ENCODE results near the gene CFAP410. TPM values are rescaled to one million over a fixed set of nuclear protein-coding genes. Genes with fewer than 3 reads are reported as not detected.
A peak's percentile ranks its signal among the peaks of the same experiment; 100 is the strongest.
"Not testable (repeated sequence)": the region's sequence is repeated elsewhere in the genome, so short reads cannot be mapped to it uniquely, and the experiment has no call there.

The CFAP410 gene
- total RNA-seq, 1 experiment from 2014 or later, result 15.7 TPM

DNA sequence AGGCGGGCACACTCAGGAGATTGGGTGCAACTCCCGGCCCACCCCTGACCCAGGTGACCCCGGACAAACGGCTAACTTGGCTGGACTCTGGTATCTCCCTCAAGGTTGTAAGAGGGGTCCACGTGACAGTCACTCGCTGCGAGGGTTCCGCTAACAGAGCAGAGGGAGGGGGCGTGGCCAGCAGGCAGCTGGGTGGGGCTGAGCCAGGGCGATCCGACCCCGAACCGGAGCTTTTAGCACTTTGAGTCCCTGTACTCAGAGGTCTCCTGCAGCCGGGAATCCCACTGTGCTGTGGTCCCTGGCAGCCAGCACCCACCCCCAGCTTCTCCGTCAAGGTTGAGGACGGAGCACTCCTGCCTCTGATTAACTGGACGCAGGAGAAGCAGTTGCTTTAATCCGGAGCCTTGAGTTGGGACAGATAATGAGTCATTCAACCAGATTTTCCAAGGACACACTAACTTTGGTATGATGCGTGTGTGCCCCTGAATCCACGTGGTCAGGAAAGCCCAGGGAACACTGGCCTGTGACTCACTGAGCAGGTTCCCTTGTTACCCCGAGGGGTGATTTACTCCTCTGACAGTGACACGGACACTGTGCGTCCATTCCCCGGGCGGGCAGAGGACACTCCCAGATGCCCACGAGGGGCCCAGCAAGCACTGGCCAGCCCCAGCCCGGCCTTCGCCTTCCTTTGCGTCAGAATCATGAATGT lies 31.0 kb upstream of the CFAP410 start:
- peak; percentile 53 for DNase-seq (ENCODE audit: low read depth)

DNA sequence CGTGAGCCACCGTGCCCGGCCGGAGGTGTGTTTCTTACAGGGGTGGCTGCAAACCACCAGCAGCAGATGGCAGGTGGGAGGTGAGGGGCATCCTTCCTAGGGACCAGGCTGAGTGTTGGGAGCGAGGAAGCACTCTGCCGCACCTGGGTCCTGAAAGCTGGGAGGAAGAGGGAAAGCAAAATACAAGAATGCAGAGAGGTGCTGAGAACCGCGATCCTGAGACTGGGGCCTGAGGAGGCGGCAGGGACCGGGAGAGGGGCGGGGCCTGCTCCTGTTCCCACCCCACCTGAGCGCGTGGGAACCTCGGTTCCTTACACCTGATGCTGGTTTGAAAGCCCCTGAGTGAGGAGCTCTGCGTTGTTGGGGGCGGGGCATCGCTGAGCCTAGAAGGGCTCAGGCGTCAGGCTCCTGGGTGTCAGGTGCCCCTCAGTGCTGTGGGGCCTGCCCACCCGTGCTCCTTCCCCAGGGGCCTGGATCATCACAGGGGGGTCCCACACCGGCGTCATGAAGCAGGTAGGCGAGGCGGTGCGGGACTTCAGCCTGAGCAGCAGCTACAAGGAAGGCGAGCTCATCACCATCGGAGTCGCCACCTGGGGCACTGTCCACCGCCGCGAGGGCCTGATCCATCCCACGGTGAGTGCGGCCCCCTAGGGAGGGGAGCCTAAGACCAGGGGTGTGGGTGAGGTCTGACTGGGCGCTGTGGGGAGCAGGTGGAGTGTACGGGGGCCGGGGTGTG lies 29.7 kb upstream of the CFAP410 start:
- DNase-seq (ENCODE audit: low read depth), result no peak

DNA sequence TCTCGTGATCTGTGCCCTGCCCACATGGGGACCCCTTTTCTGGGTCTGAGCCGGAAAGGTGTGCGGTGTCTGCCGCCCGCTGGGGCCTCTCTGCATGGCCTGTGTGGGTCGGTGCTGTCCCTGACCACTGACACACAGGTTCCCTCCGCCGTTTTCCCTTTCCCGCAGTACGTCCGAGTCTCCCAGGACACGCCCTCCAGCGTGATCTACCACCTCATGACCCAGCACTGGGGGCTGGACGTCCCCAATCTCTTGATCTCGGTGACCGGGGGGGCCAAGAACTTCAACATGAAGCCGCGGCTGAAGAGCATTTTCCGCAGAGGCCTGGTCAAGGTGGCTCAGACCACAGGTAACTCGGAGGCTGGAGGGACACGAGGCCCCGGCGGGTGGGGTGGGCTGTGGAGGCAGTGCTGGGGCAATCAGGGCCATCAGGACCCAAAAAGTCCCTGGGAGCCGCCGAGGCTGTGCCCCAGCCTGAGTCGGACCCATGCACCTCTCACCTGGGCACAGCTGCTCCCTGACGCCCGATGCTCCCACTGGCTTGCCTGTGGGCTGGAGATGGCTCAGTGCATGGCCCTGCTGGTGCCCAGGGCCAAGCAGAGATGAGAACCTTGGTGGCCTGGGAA lies 27.5 kb upstream of the CFAP410 start:
- no peak for DNase-seq (ENCODE audit: low read depth)

GRCh38 chr21:44365967-44366585 lies 26.9 kb upstream of the CFAP410 start:
- no peak for DNase-seq (ENCODE audit: low read depth)

GRCh38 chr21:44365251-44365966 lies 26.2 kb upstream of the CFAP410 start:
- no peak for DNase-seq (ENCODE audit: low read depth)

DNA sequence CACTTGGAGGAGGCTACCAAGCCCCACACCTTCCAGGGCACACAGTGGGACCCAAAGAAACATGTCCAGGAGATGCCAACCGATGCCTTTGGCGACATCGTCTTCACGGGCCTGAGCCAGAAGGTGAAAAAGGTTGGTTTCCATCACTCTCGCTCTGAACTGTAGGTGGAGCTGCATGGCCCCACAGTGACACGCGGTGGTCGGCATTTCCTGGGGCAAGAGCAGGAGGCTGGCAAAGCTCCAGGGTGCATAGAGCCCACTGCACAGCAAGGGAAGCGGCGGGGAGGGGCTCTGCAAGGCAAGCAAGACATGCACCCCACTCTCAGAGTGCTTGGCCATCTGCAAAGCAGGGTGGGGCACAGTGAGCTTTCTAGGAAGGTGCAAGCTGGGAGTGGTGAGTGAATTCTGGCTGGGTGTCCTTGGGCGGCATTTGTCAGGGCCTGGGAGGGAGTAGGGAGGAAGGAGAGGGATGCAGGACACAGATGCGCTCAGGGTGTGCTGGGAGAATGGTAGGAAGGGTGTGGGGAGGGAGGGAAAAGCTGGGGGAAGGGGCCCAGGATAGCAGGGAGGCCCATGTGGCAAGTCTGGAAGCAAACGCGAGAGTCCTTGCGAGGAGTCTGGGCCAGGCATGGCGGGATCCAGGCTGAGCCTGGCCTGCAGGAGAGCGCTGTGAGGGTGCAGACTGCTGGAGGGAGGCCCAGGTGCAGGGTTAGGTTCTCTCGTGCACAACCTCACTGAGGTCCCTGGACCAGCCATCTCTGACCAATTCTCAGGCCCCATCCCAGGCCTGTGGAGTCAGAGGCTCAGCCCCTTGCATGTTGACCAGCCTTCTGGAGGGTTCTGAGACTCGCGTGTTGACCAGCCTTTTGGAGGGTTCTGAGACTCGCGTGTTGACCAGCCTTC lies 25.2 kb upstream of the CFAP410 start:
- no peak for DNase-seq (ENCODE audit: low read depth)

DNA sequence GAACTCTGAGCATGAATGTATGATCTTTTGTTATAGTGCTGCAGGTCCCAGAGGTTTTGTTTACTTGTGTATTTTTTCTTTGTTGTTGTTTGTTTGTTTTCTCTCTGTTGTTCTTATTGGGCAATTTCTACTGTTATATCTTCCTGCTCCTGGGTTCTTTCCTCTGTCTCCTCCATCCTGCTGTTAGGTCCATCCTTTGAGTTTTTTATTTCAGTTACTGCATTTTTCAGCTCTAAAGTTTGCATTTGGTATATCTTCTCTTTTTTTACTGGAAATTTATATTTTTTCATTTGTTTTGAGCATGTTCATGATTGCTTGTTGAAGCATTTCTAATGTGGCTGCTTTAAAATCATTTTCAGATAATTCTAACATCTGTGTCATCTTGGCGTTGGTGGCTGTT lies 24.1 kb upstream of the CFAP410 start:
- no peak for DNase-seq (ENCODE audit: low read depth)

GRCh38 chr21:44361903-44362302 lies 22.7 kb upstream of the CFAP410 start:
- not testable (repeated sequence) for DNase-seq (ENCODE audit: low read depth)

- no peak for DNase-seq (ENCODE audit: low read depth)
These were observed 21.0 kb upstream of the CFAP410 start for GRCh38 chr21:44360159-44360558.

DNA sequence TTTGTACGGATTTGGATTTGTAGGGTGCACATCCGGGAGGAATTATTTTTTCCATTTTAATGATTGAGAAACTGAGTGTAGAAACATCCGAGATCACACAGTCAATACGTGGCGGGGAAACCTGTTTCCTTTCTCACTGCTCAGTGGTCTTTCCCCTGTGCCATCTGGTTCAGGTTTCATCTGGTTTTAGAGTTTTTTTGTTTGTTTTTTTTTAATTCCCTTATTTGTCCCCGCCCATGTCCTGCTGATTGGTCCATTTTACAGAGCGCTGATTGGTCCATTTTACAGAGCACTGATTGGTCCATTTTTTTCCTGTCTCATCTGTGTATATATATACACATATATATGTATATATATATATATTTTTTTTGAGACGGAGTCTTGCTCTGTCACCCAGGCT lies 20.2 kb upstream of the CFAP410 start:
- no peak for DNase-seq (ENCODE audit: low read depth)

DNA sequence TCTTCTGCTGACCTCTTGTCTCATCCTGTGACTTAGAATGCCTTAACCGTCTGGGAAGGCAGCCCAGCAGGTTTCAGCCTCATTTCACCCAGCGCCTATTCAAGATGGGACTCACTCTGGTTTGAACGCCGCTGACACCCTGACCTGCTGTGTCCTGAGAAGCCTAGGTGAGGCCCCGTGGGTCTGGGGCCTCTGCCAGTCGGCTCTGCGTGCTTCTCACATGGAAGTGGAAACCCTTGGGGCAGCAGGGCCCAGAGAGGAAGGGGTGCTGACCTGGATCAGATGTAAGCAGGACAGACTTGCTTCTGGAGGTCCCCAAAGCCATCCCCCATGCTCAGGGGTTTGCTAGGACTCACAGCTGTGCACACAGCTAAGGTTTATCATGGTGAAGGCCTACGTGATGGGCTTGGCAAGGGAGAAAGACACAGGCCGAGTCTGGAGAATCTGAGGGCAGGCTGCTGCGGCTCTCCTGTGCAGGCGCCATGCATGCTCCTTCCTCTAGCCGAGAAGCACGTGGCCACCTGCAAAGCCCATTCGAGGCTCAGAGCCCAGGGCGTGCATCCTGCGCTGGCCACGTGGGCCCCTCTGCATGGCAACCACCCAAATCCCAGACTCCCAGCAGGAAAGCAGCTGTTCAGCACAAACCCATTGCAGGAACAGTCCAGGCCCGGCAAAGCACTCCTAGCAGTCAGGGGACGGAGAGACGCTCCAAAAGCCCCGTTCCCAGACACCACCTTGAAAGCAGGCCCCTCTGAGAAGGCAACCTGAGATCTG lies 18.1 kb upstream of the CFAP410 start:
- DNase-seq (ENCODE audit: low read depth), result no peak

GRCh38 chr21:44356636-44357035 lies 17.4 kb upstream of the CFAP410 start:
- DNase-seq (ENCODE audit: low read depth), result no peak

DNA sequence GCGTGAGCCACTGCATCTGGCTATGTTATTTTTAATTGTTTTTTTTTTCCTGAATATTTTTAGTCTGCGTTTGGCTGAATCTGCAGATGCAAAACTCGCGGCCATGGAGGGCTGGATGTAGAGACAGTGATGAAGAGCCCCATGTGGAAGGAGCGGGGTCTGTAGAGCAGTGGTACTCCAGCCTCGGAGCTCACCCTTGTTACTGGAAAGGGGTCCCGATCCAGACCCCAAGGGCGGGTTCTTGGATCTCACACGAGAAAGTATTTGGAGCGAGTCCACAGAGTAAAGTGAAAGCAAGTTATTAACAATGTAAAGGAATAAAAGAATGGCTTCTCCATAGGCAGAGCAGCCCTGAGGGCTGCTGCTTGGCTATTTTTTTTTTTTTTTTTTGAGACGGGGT lies 17.0 kb upstream of the CFAP410 start:
- no peak for DNase-seq (ENCODE audit: low read depth)

DNA sequence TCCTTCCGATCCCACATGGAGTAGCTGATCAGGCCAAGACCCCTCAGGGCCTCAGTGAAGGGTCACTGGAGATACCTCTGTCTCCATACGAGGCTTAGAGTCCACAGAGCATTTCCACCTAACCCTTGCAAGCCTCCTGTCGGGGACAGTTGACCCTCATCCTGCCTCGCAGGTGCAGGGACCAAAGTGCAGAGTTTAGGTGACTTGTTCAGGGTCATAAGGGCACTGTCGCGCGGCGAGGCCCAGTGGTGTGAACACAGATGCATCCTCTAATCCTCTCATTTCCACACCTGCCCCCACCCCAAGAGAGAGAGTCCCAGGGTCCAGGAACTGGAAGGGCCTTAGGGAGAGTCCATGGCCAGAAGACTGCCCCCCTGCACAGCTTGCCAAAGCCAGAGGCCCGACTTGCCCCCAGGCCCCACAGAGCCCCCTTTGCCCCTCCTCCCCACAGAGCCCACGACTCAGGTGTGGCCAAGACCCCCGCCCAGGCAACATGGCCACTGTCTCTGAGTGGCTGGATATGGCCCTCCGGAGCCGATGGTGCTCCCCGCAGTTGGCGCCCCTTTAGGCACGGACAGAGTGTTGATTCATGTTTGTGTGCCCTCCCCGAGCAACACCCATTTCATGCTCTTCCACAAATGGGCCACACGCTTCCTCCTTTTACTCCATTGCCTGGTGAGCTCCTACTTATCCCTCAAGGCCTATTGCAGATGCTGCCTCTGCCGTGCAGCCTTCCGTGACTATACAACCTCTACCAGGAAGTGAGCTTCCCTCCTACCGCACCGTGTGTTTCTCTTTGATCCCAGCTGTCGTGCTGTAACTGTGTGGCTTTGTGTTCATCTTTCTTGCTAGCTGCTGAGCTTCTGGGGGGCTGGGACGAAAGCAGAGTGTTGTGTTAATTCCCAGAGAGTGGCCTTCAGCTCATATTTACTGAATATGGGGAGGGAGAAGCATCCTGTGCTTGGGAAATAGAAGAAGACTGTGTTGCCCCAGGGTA lies 15.9 kb upstream of the CFAP410 start:
- no peak for DNase-seq (ENCODE audit: low read depth)

- no peak for DNase-seq (ENCODE audit: low read depth)
These were observed 14.8 kb upstream of the CFAP410 start for GRCh38 chr21:44354001-44354405.

DNA sequence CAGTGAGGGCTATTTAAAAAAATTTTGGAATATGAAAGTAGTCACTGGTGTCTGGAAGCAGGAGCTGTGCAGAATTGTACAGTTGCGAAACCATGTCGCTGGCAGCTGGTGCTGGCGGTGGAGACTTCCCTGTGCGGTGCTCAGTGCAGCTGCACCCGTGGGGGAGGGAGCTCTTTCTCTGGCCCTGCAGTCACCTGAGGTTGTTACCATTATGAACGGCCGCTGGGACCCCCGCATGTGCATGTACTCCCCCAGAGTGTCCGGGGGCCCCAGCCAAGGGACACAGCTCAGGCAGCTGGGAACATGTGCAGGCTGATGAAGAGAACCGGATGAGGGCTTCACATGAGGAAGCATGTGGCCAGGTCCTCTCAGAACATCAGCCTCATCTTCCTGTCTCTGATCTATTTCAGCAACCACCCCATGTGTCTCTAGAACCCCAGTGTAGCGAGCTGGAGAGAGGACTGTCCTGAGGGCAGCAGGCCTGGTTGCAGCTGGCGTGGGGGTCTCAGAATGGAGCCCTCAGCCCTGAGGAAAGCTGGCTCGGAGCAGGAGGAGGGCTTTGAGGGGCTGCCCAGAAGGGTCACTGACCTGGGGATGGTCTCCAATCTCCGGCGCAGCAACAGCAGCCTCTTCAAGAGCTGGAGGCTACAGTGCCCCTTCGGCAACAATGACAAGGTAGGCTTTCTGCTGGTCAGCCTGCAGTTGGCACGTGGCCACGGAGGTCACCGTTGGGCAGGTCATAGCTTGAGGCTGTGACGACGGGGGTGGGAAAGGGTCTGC lies 14.2 kb upstream of the CFAP410 start, which contains the start of gene TRPM2:
TRPM2 (plus strand) TSS at position 431 of the 780 bp plus-strand sequence; CDS start at position 511, 80 bp downstream.
- DNase-seq (ENCODE audit: low read depth), result peak; percentile 13

GRCh38 chr21:44352253-44352860 lies 13.2 kb upstream of the CFAP410 start:
- no peak for DNase-seq (ENCODE audit: low read depth)
